Suprapubic skin (tissue), 4 donors: ENCODE results near the gene ZW10. TPM values are rescaled to one million over a fixed set of nuclear protein-coding genes. Genes with fewer than 3 reads are reported as not detected.

Source experiments
- DNase-seq, 2 donors: peaks; one replicate each; pipeline ENCODE4 v3.0.0-alpha.2; 2019; ENCODE audit warnings: low spot score in 2 of 2
- H3K27ac ChIP-seq: fragments of 200-600 bp; sonication (generic); one replicate; pipeline ENCODE4 v1.5.1; 2019
- H3K27me3 ChIP-seq: fragments of 200-600 bp; sonication (generic); one replicate; pipeline ENCODE4 v1.5.1; 2019
- H3K36me3 ChIP-seq: fragments of 200-600 bp; sonication (generic); one replicate; pipeline ENCODE4 v1.5.1; 2019
- H3K4me1 ChIP-seq: fragments of 200-600 bp; sonication (generic); one replicate; pipeline ENCODE4 v1.5.1; 2019
- H3K4me3 ChIP-seq: fragments of 200-600 bp; sonication (generic); one replicate; pipeline ENCODE4 v1.5.1; 2019; ENCODE audit warnings: mild to moderate bottlenecking
- H3K9me3 ChIP-seq: fragments of 200-600 bp; sonication (generic); one replicate; pipeline ENCODE4 v1.5.1; 2019
- CTCF ChIP-seq, 2 donors: fragments of 200-600 bp in 1 of 2; fragments of 450-650 bp in 1 of 2; sonication (generic) in 1 of 2; IDR thresholded peaks; one replicate each; pipeline ENCODE4 v1.5.1; 2016 to 2019; ENCODE audit warnings: antibody characterized with exemption in 2 of 2, mild to moderate bottlenecking in 1 of 2, moderate library complexity in 1 of 2
- EP300 ChIP-seq: sonication (generic); formaldehyde crosslinking; IDR thresholded peaks from one replicate; pipeline ENCODE4 v1.6.1; 2017; ENCODE audit warnings: antibody characterized with exemption
- POLR2A ChIP-seq, 2 donors: fragments of 450-650 bp; IDR thresholded peaks; one replicate each; pipeline ENCODE4 v1.6.1; 2017; ENCODE audit warnings: antibody characterized with exemption in 2 of 2, mild to moderate bottlenecking in 2 of 2, moderate library complexity in 2 of 2
- POLR2AphosphoS5 ChIP-seq, 3 donors: sonication (generic); formaldehyde crosslinking; IDR thresholded peaks; one replicate each; pipeline ENCODE4 v1.6.1; 2017; ENCODE audit warnings: antibody characterized with exemption in 3 of 3
- WGBS: methylation state at CpG from one replicate; pipeline ENCODE4 v1.1.5; 2018; 5-methylcytosine and 5-hydroxymethylcytosine counted together
- total RNA-seq, 4 donors: library from RNA; depleted of rRNA; stranded (reverse); fragments of >200 nt; gene quantifications; one replicate each; pipeline ENCODE4 v1.1.0, GENCODE V29; 2016

Gene ZW10
- total RNA-seq, 4 donors from 2014 or later = 15.0 to 22.7 (median 20.8) TPM

- DNase-seq = no peak
- Histone ChIP-seq H3K4me3 (no peak overlapping the region), H3K27me3 (no peaks in the 10 kb centered on the region), H3K27ac (no peak overlapping the region), H3K36me3 (peaks cover 6% of the 10 kb centered on the region), H3K4me1 (no peaks in the 10 kb centered on the region), H3K9me3 (no peaks in the 10 kb centered on the region)
- TF ChIP-seq POLR2A (IDR thresholded peaks at IDR 0.05) (no peak), CTCF (IDR thresholded peaks at IDR 0.05) (no peak), EP300 (no peak), POLR2AphosphoS5 (IDR thresholded peaks at IDR 0.05) (no peak)
- WGBS = 84% methylated on average over 7 of the region's 7 CpGs
These were observed 75.6 kb downstream of the ZW10 start for GRCh38 chr11:113697756-113698407.

- no peaks in the 10 kb centered on the region for H3K9me3 ChIP-seq
- H3K4me1 ChIP-seq = no peaks in the 10 kb centered on the region
- H3K36me3 ChIP-seq = peaks cover 6% of the 10 kb centered on the region
- DNase-seq = no peak
- TF ChIP-seq CTCF (IDR thresholded peaks at IDR 0.05) = no peak
- TF ChIP-seq EP300 = no peak
- no peak for TF ChIP-seq POLR2A (IDR thresholded peaks at IDR 0.05)
- TF ChIP-seq POLR2AphosphoS5 (IDR thresholded peaks at IDR 0.05) = no peak
- H3K27me3 ChIP-seq = no peaks in the 10 kb centered on the region
- no peak overlapping the region for H3K27ac ChIP-seq
- 86% methylated on average over 5 of the region's 5 CpGs for WGBS
- H3K4me3 ChIP-seq = no peak overlapping the region
These were observed 76.4 kb downstream of the ZW10 start for GRCh38 chr11:113697111-113697510.

GRCh38 chr11:113695207-113695606, 78.3 kb downstream of the ZW10 start:
- 100% methylated on average over 4 of the region's 4 CpGs for WGBS
- no peak for DNase-seq
- peaks cover 6% of the 10 kb centered on the region for H3K36me3 ChIP-seq
- H3K27ac ChIP-seq = no peak overlapping the region
- no peaks in the 10 kb centered on the region for H3K27me3 ChIP-seq
- H3K4me3 ChIP-seq = no peak overlapping the region
- H3K4me1 ChIP-seq = no peaks in the 10 kb centered on the region
- TF ChIP-seq CTCF (IDR thresholded peaks at IDR 0.05) (no peak), EP300 (no peak), POLR2AphosphoS5 (IDR thresholded peaks at IDR 0.05) (no peak), POLR2A (IDR thresholded peaks at IDR 0.05) (no peak)
- no peaks in the 10 kb centered on the region for H3K9me3 ChIP-seq

- H3K27ac ChIP-seq = no peak overlapping the region
- H3K27me3 ChIP-seq = no peaks in the 10 kb centered on the region
- H3K4me1 ChIP-seq = no peaks in the 10 kb centered on the region
- 96% methylated on average over 12 of the region's 12 CpGs for WGBS
- H3K9me3 ChIP-seq = no peaks in the 10 kb centered on the region
- no peak overlapping the region for H3K4me3 ChIP-seq
- H3K36me3 ChIP-seq = peaks cover 6% of the 10 kb centered on the region
- no peak for DNase-seq
- TF ChIP-seq POLR2A (IDR thresholded peaks at IDR 0.05) (no peak), EP300 (no peak), CTCF (IDR thresholded peaks at IDR 0.05) (no peak), POLR2AphosphoS5 (IDR thresholded peaks at IDR 0.05) (no peak)
These were observed 79.1 kb downstream of the ZW10 start for GRCh38 chr11:113694390-113694789.

GRCh38 chr11:113693030-113693429, 80.5 kb downstream of the ZW10 start:
- no peak overlapping the region for H3K27ac ChIP-seq
- H3K4me3 ChIP-seq = no peak overlapping the region
- peaks cover 6% of the 10 kb centered on the region for H3K36me3 ChIP-seq
- TF ChIP-seq CTCF (IDR thresholded peaks at IDR 0.05) = no peak
- TF ChIP-seq POLR2A (IDR thresholded peaks at IDR 0.05) = no peak
- TF ChIP-seq EP300 = no peak
- TF ChIP-seq POLR2AphosphoS5 (IDR thresholded peaks at IDR 0.05) = no peak
- no peaks in the 10 kb centered on the region for H3K4me1 ChIP-seq
- no peak for DNase-seq
- whole genome bisulfite sequencing = 88% methylated on average over 12 of the region's 13 CpGs
- no peaks in the 10 kb centered on the region for H3K9me3 ChIP-seq
- H3K27me3 ChIP-seq = no peaks in the 10 kb centered on the region
